PC-3 (cell line): ENCODE measurements around the gene PLCB4. TPM values are rescaled to one million over a fixed set of nuclear protein-coding genes. Genes with fewer than 3 reads are reported as not detected.

Experiments used
- ATAC-seq: fragments of 200-7000 bp; cut with Tn5 transposase; 2 replicates; pipeline ENCODE4 v1.9.1; 2020; ENCODE audit warnings: mild to moderate bottlenecking, moderate library complexity
- BruUV-seq: library from RNA; stranded (reverse); fragments of 400-500 nt; replicated peaks from 2 replicates; lab custom pipeline; 2021; lab: Mats Ljungman, UMichigan
- CTCF ChIA-PET: fragments of 300-600 bp; sonication (Branson Sonifier 250); formaldehyde crosslinking; loops from one replicate; lab custom pipeline; 2022; ENCODE audit warnings: antibody characterized with exemption; lab: Charles Lee
- POLR2A ChIA-PET: fragments of 300-600 bp; sonication (Branson Sonifier 250); formaldehyde crosslinking; loops from one replicate; lab custom pipeline; 2022; ENCODE audit warnings: antibody characterized with exemption; ENCODE audit not compliant: unreplicated experiment; lab: Charles Lee
- DNase-seq: peaks from one replicate; pipeline ENCODE4 v3.0.0-alpha.2; 2015
- H2AFZ ChIP-seq: fragments of 300-600 bp; sonication (generic); 2 replicates; pipeline ENCODE4 v1.6.0; 2016; ENCODE audit warnings: antibody characterized with exemption, low read length
- H3F3A ChIP-seq: fragments of 300-600 bp; sonication (generic); one replicate; pipeline ENCODE4 v1.6.0; 2017; ENCODE audit warnings: antibody characterized with exemption, low read length, control low read depth, mild to moderate bottlenecking; ENCODE audit not compliant: unreplicated experiment
- H3K27ac ChIP-seq: fragments of 300-600 bp; sonication (generic); 2 replicates; pipeline ENCODE4 v1.5.1; 2016; ENCODE audit warnings: mild to moderate bottlenecking, low read length
- H3K27me3 ChIP-seq: fragments of 300-600 bp; sonication (generic); 2 replicates; pipeline ENCODE4 v1.6.1; 2016; ENCODE audit warnings: low read length, mixed read lengths
- H3K36me3 ChIP-seq: fragments of 300-600 bp; sonication (generic); 2 replicates; pipeline ENCODE4 v1.6.1; 2016; ENCODE audit warnings: low read depth, mixed run types, low read length, mixed read lengths
- H3K4me1 ChIP-seq: fragments of 300-600 bp; sonication (generic); 2 replicates; pipeline ENCODE4 v1.5.1; 2016; ENCODE audit warnings: low read length; ENCODE audit not compliant: insufficient read depth
- H3K4me2 ChIP-seq: fragments of 300-600 bp; sonication (generic); 2 replicates; pipeline ENCODE4 v1.6.0; 2016; ENCODE audit warnings: low read length
- H3K4me3 ChIP-seq: fragments of 300-600 bp; sonication (generic); 2 replicates; pipeline ENCODE4 v1.5.1; 2016; ENCODE audit warnings: mild to moderate bottlenecking, low read length, mixed read lengths
- H3K79me2 ChIP-seq: fragments of 300-600 bp; sonication (generic); 2 replicates; pipeline ENCODE4 v1.6.1; 2017; ENCODE audit warnings: low read length, mixed read lengths
- H3K9ac ChIP-seq: fragments of 300-600 bp; sonication (generic); 2 replicates; pipeline ENCODE4 v1.6.0; 2016; ENCODE audit warnings: mild to moderate bottlenecking, low read length
- H3K9me2 ChIP-seq: fragments of 300-600 bp; sonication (generic); replicated peaks from 2 replicates; pipeline ENCODE4 v1.6.1; 2016; ENCODE audit warnings: mixed run types, low read length, mixed read lengths
- H3K9me3 ChIP-seq: fragments of 300-600 bp; sonication (generic); 2 replicates; pipeline ENCODE4 v1.6.1; 2016; ENCODE audit warnings: low read length, mixed read lengths
- H4K20me1 ChIP-seq: fragments of 300-600 bp; sonication (generic); 2 replicates; pipeline ENCODE4 v1.6.1; 2016; ENCODE audit warnings: low read length, mixed read lengths
- CTCF ChIP-seq: fragments of 300-600 bp; sonication (generic); conservative IDR thresholded peaks from 2 replicates; pipeline ENCODE4 v1.5.1; 2017; ENCODE audit warnings: antibody characterized with exemption, low read depth, mild to moderate bottlenecking, low read length
- EZH2 ChIP-seq: fragments of 300-600 bp; sonication (generic); IDR thresholded peaks from one replicate; pipeline ENCODE4 v1.6.1; 2017; ENCODE audit warnings: antibody characterized with exemption, mild to moderate bottlenecking, low read length; ENCODE audit not compliant: unreplicated experiment
- EZH2phosphoT487 ChIP-seq: fragments of 300-600 bp; sonication (generic); IDR thresholded peaks from 2 replicates; pipeline ENCODE4 v1.6.1; 2018; ENCODE audit warnings: mild to moderate bottlenecking, antibody characterized with exemption, low read length, borderline replicate concordance
- intact Hi-C: fragments of 100-400 bp; cut with micrococcal nuclease; formaldehyde crosslinking; loops from 2 replicates; pipeline ENCODE4 v1.9.0; 2023
- total RNA-seq: library from RNA; depleted of rRNA; stranded (reverse); fragments of >200 nt; gene quantifications from 2 replicates; pipeline ENCODE4 v1.2.3, GENCODE V29; 2014

The PLCB4 gene
- total RNA-seq, 1 experiment from 2014 or later: 25.4 TPM

GRCh38 chr20:9087531-9088217 is 18.8 kb downstream of the PLCB4 start:
- peaks cover 13% of the 10 kb centered on the region for H3K4me1 ChIP-seq
- no peaks in the 10 kb centered on the region for H3K27me3 ChIP-seq
- H3K79me2 ChIP-seq: peaks cover 80% of the 10 kb centered on the region
- H3K36me3 ChIP-seq: no peaks in the 10 kb centered on the region
- no TSS peak for BruUV-seq
- no peaks in the 10 kb centered on the region for H3F3A ChIP-seq
- H4K20me1 ChIP-seq: no peaks in the 10 kb centered on the region; the same call in 1 of the 2 replicates
- no peak overlapping the region for H3K4me3 ChIP-seq
- POLR2A ChIA-PET: no interaction called here
- TF ChIP-seq CTCF (no peak), EZH2 (no peak), EZH2phosphoT487 (no peak)
- no peaks in the 10 kb centered on the region for H3K9me2 ChIP-seq
- CTCF ChIA-PET: no interaction called here
- DNase-seq (peak; percentile 9), ATAC-seq (no peak)
- no peak overlapping the region for H2AFZ ChIP-seq
- H3K27ac ChIP-seq: no peak overlapping the region
- intact Hi-C loops: no loop called here
- no peaks in the 10 kb centered on the region for H3K9me3 ChIP-seq
- H3K4me2 ChIP-seq: no peak overlapping the region; the same call in 1 of the 2 replicates
- H3K9ac ChIP-seq: no peak overlapping the region

DNA sequence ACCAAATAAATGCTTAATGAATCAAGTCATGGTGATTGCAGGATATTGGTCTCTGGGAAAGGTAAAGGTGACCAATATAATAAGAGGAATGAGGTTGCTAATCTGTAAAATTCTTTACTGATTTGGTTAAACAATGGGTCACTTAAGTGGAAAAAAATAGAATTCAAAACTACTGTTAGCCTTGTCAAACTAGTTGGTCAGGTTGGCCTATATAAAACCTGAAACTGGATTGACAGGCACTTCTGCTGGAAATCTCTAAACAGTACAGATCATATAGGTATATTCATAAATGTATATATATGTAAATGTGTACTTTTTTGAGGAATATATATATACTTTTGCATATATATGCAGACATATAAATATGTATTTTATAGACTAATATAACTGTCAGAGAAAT is 19.7 kb downstream of the PLCB4 start:
- H2AFZ ChIP-seq: no peak overlapping the region
- ATAC-seq: peak; percentile 49; the same call in 1 of the 2 replicates
- H3K9me2 ChIP-seq: no peaks in the 10 kb centered on the region
- CTCF ChIA-PET: interaction anchor here (0.5 kb wide), 1 partner anchor 521 kb away, joined by 3 read pairs; no protein-coding TSS in a partner anchor
- POLR2A ChIA-PET: no interaction called here
- no peak overlapping the region for H3K9ac ChIP-seq
- intact Hi-C loops: no loop called here
- no TSS peak for BruUV-seq
- peaks cover 13% of the 10 kb centered on the region for H3K4me1 ChIP-seq
- H3K9me3 ChIP-seq: no peaks in the 10 kb centered on the region
- no peak overlapping the region for H3K4me3 ChIP-seq
- peak overlapping the region; percentile 58 for H3K4me2 ChIP-seq
- TF ChIP-seq EZH2: no peak
- no peak for TF ChIP-seq EZH2phosphoT487
- no peak for TF ChIP-seq CTCF
- H3K79me2 ChIP-seq: peaks cover 82% of the 10 kb centered on the region
- H3K36me3 ChIP-seq: no peaks in the 10 kb centered on the region
- no peaks in the 10 kb centered on the region for H3K27me3 ChIP-seq
- no peaks in the 10 kb centered on the region for H3F3A ChIP-seq
- no peaks in the 10 kb centered on the region; the same call in 1 of the 2 replicates for H4K20me1 ChIP-seq
- DNase-seq: peak; percentile 70
- no peak overlapping the region for H3K27ac ChIP-seq

DNA sequence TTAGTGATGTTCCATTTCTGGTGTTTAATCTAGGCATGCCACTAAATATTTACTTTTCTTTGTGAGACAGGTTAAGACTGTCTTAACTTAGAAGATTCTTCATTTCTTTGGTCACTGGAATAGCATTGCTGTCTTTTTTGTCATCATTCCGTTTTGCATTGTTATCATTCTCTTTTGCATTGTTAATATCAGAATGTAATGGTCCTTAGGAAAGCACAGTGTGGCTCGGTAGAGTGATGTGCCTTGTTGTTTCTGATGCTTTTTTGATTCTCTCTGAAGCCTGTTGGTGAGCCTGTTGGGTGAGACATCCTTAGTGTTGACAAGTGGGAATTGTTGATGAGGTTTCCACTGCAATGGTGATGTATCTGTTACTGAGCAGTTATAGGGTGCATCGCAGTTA is 23.2 kb downstream of the PLCB4 start:
- no peak for TF ChIP-seq EZH2
- peaks cover 69% of the 10 kb centered on the region for H3K79me2 ChIP-seq
- DNase-seq (no peak), ATAC-seq (no peak)
- ChIA-PET CTCF (no interaction called here), POLR2A (no interaction called here)
- no peak overlapping the region for H2AFZ ChIP-seq
- no peaks in the 10 kb centered on the region for H3K9me2 ChIP-seq
- H3K4me1 ChIP-seq: peaks cover 13% of the 10 kb centered on the region
- H3K4me2 ChIP-seq: no peak overlapping the region
- no peaks in the 10 kb centered on the region for H3K9me3 ChIP-seq
- H3K4me3 ChIP-seq: no peak overlapping the region
- H4K20me1 ChIP-seq: no peaks in the 10 kb centered on the region; the same call in 1 of the 2 replicates
- H3K36me3 ChIP-seq: no peaks in the 10 kb centered on the region
- no peak overlapping the region for H3K27ac ChIP-seq
- intact Hi-C loops: no loop called here
- no peaks in the 10 kb centered on the region for H3K27me3 ChIP-seq
- H3K9ac ChIP-seq: no peak overlapping the region
- BruUV-seq: no TSS peak
- H3F3A ChIP-seq: no peaks in the 10 kb centered on the region
